ENCODE data around the gene STH.

- TF ChIP-seq EZH2phosphoT487 (IDR thresholded peaks at IDR 0.05; ENCODE audit: low read length) (no peak), EZH2 (optimal IDR thresholded peaks at IDR 0.05; ENCODE audit: low read depth, low read length) (no peak)
These were observed 32.4 kb downstream of the STH start for GRCh38 chr17:46031440-46031839.
